Endothelial cell of umbilical vein (primary cell): ENCODE data around the gene NELL2. TPM values are rescaled to one million over a fixed set of nuclear protein-coding genes. Genes with fewer than 3 reads are reported as not detected.

Experiments used
- BruUV-seq: library from RNA; stranded (reverse); fragments of 400-500 nt; replicated peaks from 2 replicates; lab custom pipeline; 2021; lab: Mats Ljungman, UMichigan
- CTCF ChIA-PET: fragments of 300-600, 350-600 bp; sonication (Branson Sonifier 250); formaldehyde crosslinking; loops from one replicate; lab custom pipeline; 2021; ENCODE audit warnings: antibody characterized with exemption, inconsistent platforms; lab: Charles Lee
- POLR2A ChIA-PET: fragments of 300-600, 350-600 bp; sonication (Branson Sonifier 250); formaldehyde crosslinking; loops from one replicate; lab custom pipeline; 2021; ENCODE audit warnings: antibody characterized with exemption, inconsistent platforms; lab: Charles Lee
- DNase-seq: peaks from one replicate; pipeline ENCODE4 v3.0.0-alpha.2; 2011; ENCODE audit warnings: low read depth, low spot score
- FAIRE-seq: peaks from 2 replicates; lab custom pipeline; 2011; peaks lifted over from hg19 to GRCh38; lab: Jason Lieb, UNC
- H2AFZ ChIP-seq: 2 replicates; pipeline ENCODE4 v1.6.0; 2012; ENCODE audit warnings: low read depth, low read length, control low read depth, inconsistent platforms
- H3K27ac ChIP-seq: 2 replicates; pipeline ENCODE4 v1.5.1; 2011; ENCODE audit warnings: low read depth, mild to moderate bottlenecking, control low read depth, low read length, moderate library complexity; ENCODE audit not compliant: insufficient read depth
- H3K27me3 ChIP-seq, 2 experiments: 2 replicates each; pipeline versions ENCODE4 v1.6.0 to v1.6.1; 2011; ENCODE audit warnings: low read length in 2 of 2, mixed read lengths in 1 of 2; ENCODE audit not compliant: control insufficient read depth in 2 of 2, insufficient read depth in 2 of 2
- H3K36me3 ChIP-seq, 2 experiments: 2 replicates in 1 of 2; 3 replicates in 1 of 2; pipeline ENCODE4 v1.5.1; 2011; ENCODE audit warnings: low read length in 2 of 2, mild to moderate bottlenecking in 1 of 2, moderate library complexity in 1 of 2; ENCODE audit not compliant: control insufficient read depth in 2 of 2, insufficient read depth in 2 of 2; ENCODE audit errors: extremely low read depth in 1 of 2
- H3K4me1 ChIP-seq: 3 replicates; pipeline ENCODE4 v1.5.1; 2011; ENCODE audit warnings: mild to moderate bottlenecking, low read length; ENCODE audit not compliant: control insufficient read depth, insufficient read depth; ENCODE audit errors: extremely low read depth
- H3K4me2 ChIP-seq: 2 replicates; pipeline ENCODE4 v1.6.1; 2011; ENCODE audit warnings: low read length, control low read depth, mixed read lengths; ENCODE audit not compliant: insufficient read depth
- H3K4me3 ChIP-seq, 3 experiments: fragments of 200-600 bp in 1 of 3; sonication (generic), shearing (Covaris generic) in 1 of 3; replicated peaks in 1 of 3; 2 replicates each; pipeline ENCODE4 v1.5.1; 2011 to 2016; ENCODE audit warnings: control low read depth in 3 of 3, low read length in 3 of 3, mild to moderate bottlenecking in 2 of 3, inconsistent platforms in 1 of 3, low read depth in 1 of 3, moderate library complexity in 1 of 3; ENCODE audit not compliant: insufficient read depth in 1 of 3
- H3K79me2 ChIP-seq: 2 replicates; pipeline ENCODE4 v1.6.0; 2012; ENCODE audit warnings: low read length, inconsistent platforms; ENCODE audit not compliant: control insufficient read depth, insufficient read depth
- H3K9ac ChIP-seq: replicated peaks from 2 replicates; pipeline ENCODE3; 2011; ENCODE audit warnings: low read length, control low read depth; ENCODE audit not compliant: insufficient read depth; ENCODE audit errors: extremely low read depth
- H3K9me1 ChIP-seq: replicated peaks from 3 replicates; pipeline ENCODE4 v1.6.0; 2011; ENCODE audit warnings: mild to moderate bottlenecking, low read length; ENCODE audit not compliant: control insufficient read depth, insufficient read depth; ENCODE audit errors: extremely low read depth
- H3K9me3 ChIP-seq: replicated peaks from 2 replicates; pipeline ENCODE4 v1.5.1; 2012; ENCODE audit warnings: low read length, inconsistent platforms; ENCODE audit not compliant: control insufficient read depth, insufficient read depth
- H4K20me1 ChIP-seq: replicated peaks from 2 replicates; pipeline ENCODE3; 2011; ENCODE audit warnings: mild to moderate bottlenecking, low read length; ENCODE audit not compliant: control insufficient read depth, insufficient read depth; ENCODE audit errors: extremely low read depth
- CTCF ChIP-seq, 2 donors: IDR thresholded peaks; 1 replicate in 1 of 2; 2 replicates in 1 of 2; pipeline ENCODE4 v1.5.1; 2011; ENCODE audit warnings: low read length in 2 of 2, mild to moderate bottlenecking in 2 of 2, moderate library complexity in 2 of 2, control low read depth in 1 of 2, inconsistent platforms in 1 of 2, low read depth in 1 of 2; ENCODE audit not compliant: insufficient read depth in 1 of 2; ENCODE audit errors: extremely low read depth in 1 of 2
- FOS ChIP-seq: IDR thresholded peaks from 2 replicates; pipeline ENCODE4 v1.6.1; 2011; ENCODE audit warnings: mild to moderate bottlenecking, low read length, moderate library complexity, borderline replicate concordance; ENCODE audit not compliant: insufficient read depth
- GATA2 ChIP-seq: IDR thresholded peaks from 2 replicates; pipeline ENCODE4 v1.7.0; 2011; ENCODE audit warnings: low read depth, mild to moderate bottlenecking, moderate library complexity, mixed read lengths, low read length; ENCODE audit not compliant: insufficient read length, insufficient read depth
- JUN ChIP-seq: IDR thresholded peaks from 2 replicates; pipeline ENCODE4 v1.6.1; 2011; ENCODE audit warnings: borderline replicate concordance, low read depth; ENCODE audit not compliant: insufficient read length, insufficient read depth
- MAX ChIP-seq: IDR thresholded peaks from 2 replicates; pipeline ENCODE4 v1.6.1; 2011; ENCODE audit not compliant: insufficient read depth, insufficient read length
- MYC ChIP-seq: IDR thresholded peaks from one replicate; pipeline ENCODE4 v1.6.1; 2011; ENCODE audit warnings: mild to moderate bottlenecking, low read depth, low read length
- POLR2A ChIP-seq: IDR thresholded peaks from 2 replicates; pipeline ENCODE4 v1.6.1; 2012; ENCODE audit warnings: low read depth, mild to moderate bottlenecking, control low read depth, low read length
- dilution Hi-C: fragments of 300-500 bp; cut with MboI; formaldehyde crosslinking; loops from one replicate; pipeline ENCODE4 v1.15.0; 2019; ENCODE audit warnings: low sequenced_read_pairs; ENCODE audit not compliant: extremely low pct_ligation_motif_present
- intact Hi-C: fragments of 100-400 bp; cut with micrococcal nuclease; formaldehyde crosslinking; loops from one replicate; pipeline ENCODE4 v1.10.0; 2022
- polyA plus RNA-seq, 4 experiments: library from polyadenylated mRNA; depleted of rRNA in 3 of 4; stranded (reverse) in 3 of 4; unstranded in 1 of 4; fragments of >200 nt; gene quantifications; 2 replicates each; pipeline versions ENCODE4 v1.2.1 to v1.2.3, GENCODE V29; 2011 to 2012; ENCODE audit warnings: missing spikeins in 1 of 4
- total RNA-seq: library from RNA; stranded (reverse); gene quantifications from 2 replicates; pipeline ENCODE4 v1.2.3, GENCODE V29; 2021

The NELL2 gene
- total and polyA plus RNA-seq, 2 donors (not counting 3 experiments of a cell fraction or from before 2014, with no cell fraction given), result 0.11 to 0.49 TPM

GRCh38 chr12:44510076-44510475 is 366.0 kb downstream of the NELL2 start:
- FAIRE-seq, result no peak
- dilution Hi-C loops (no loop called here), intact Hi-C loops (no loop called here)
- Histone ChIP-seq H3K9ac (no peak overlapping the region), H3K27ac (no peak overlapping the region), H3K36me3 (no peaks in the 10 kb centered on the region), H2AFZ (no peak overlapping the region), H3K79me2 (no peaks in the 10 kb centered on the region), H3K4me1 (no peaks in the 10 kb centered on the region), H3K27me3 (no peaks in the 10 kb centered on the region), H3K4me2 (no peak overlapping the region), H3K9me3 (no peaks in the 10 kb centered on the region), H4K20me1 (no peaks in the 10 kb centered on the region), H3K9me1 (no peaks in the 10 kb centered on the region), H3K4me3 (no peak overlapping the region)
- TF ChIP-seq JUN, result no peak
- TF ChIP-seq FOS, result no peak
- no peak for TF ChIP-seq MYC
- no peak for TF ChIP-seq CTCF (IDR thresholded peaks at IDR 0.05; ENCODE audit: extremely low read depth in 1 of 2, insufficient read depth in 1 of 2, low read depth in 1 of 2, low read length in 2 of 2)
- no peak for TF ChIP-seq MAX
- ChIA-PET POLR2A (no interaction called here), CTCF (no interaction called here)
- no peak for DNase-seq
- BruUV-seq, result no TSS peak

GRCh38 chr12:44509471-44509870 is 366.6 kb downstream of the NELL2 start:
- CTCF ChIA-PET, result no interaction called here
- no peaks in the 10 kb centered on the region for H3K36me3 ChIP-seq
- no peak for TF ChIP-seq JUN
- TF ChIP-seq POLR2A, result no peak
- TF ChIP-seq CTCF (IDR thresholded peaks at IDR 0.05; ENCODE audit: extremely low read depth in 1 of 2, insufficient read depth in 1 of 2, low read depth in 1 of 2, low read length in 2 of 2), result no peak
- no peak for TF ChIP-seq GATA2
- TF ChIP-seq MAX, result no peak
- POLR2A ChIA-PET, result no interaction called here
- no peaks in the 10 kb centered on the region for H3K27me3 ChIP-seq
- H3K9ac ChIP-seq, result no peak overlapping the region
- DNase-seq (no peak), FAIRE-seq (no peak)
- H3K79me2 ChIP-seq, result no peaks in the 10 kb centered on the region
- no TSS peak for BruUV-seq
- dilution Hi-C loops, result no loop called here
- no peaks in the 10 kb centered on the region for H3K4me1 ChIP-seq
- H3K27ac ChIP-seq, result no peak overlapping the region
- no peak overlapping the region for H3K4me3 ChIP-seq
- no peak overlapping the region for H3K4me2 ChIP-seq
- intact Hi-C loops, result no loop called here
- H2AFZ ChIP-seq, result no peak overlapping the region
- H4K20me1 ChIP-seq, result no peaks in the 10 kb centered on the region
- no peaks in the 10 kb centered on the region for H3K9me3 ChIP-seq
- no peaks in the 10 kb centered on the region for H3K9me1 ChIP-seq
